ENCODE results near the gene APC2.
A peak's percentile ranks its signal among the peaks of the same experiment; 100 is the strongest.
"Not testable (repeated sequence)": the region's sequence is repeated elsewhere in the genome, so short reads cannot be mapped to it uniquely, and the experiment has no call there.

The APC2 gene

GRCh38 chr19:1416014-1416841, 33.7 kb upstream of the APC2 start:
- DNase-seq (ENCODE audit: low read depth) = no peak

- DNase-seq (ENCODE audit: low read depth) = peak; percentile 71
These were observed 32.8 kb upstream of the APC2 start for GRCh38 chr19:1417145-1417544.

GRCh38 chr19:1417681-1418495, 32.0 kb upstream of the APC2 start:
- DNase-seq (ENCODE audit: low read depth) = no peak

- DNase-seq (ENCODE audit: low read depth) = no peak
These were observed 31.5 kb upstream of the APC2 start for GRCh38 chr19:1418496-1418775.

- no peak for DNase-seq (ENCODE audit: low read depth)
These were observed 30.8 kb upstream of the APC2 start for GRCh38 chr19:1418951-1419738.

- DNase-seq (ENCODE audit: low read depth) = not testable (repeated sequence)
These were observed 29.8 kb upstream of the APC2 start for GRCh38 chr19:1420085-1420484.

GRCh38 chr19:1420590-1420989, 29.3 kb upstream of the APC2 start:
- no peak for DNase-seq (ENCODE audit: low read depth)

GRCh38 chr19:1421218-1421957, 28.5 kb upstream of the APC2 start:
- no peak for DNase-seq (ENCODE audit: low read depth)

GRCh38 chr19:1421958-1422305, 28.0 kb upstream of the APC2 start:
- no peak for DNase-seq (ENCODE audit: low read depth)

GRCh38 chr19:1422360-1422759, 27.6 kb upstream of the APC2 start:
- no peak for DNase-seq (ENCODE audit: low read depth)

GRCh38 chr19:1422943-1423342, 27.0 kb upstream of the APC2 start:
- no peak for DNase-seq (ENCODE audit: low read depth)

- DNase-seq (ENCODE audit: low read depth) = no peak
These were observed 26.3 kb upstream of the APC2 start for GRCh38 chr19:1423436-1424191.

GRCh38 chr19:1424192-1424955, 25.5 kb upstream of the APC2 start:
- DNase-seq (ENCODE audit: low read depth) = no peak

GRCh38 chr19:1425102-1425837, 24.7 kb upstream of the APC2 start:
- DNase-seq (ENCODE audit: low read depth) = no peak

GRCh38 chr19:1425902-1426301, 24.0 kb upstream of the APC2 start:
- DNase-seq (ENCODE audit: low read depth) = no peak

- DNase-seq (ENCODE audit: low read depth) = no peak
These were observed 23.2 kb upstream of the APC2 start for GRCh38 chr19:1426736-1427135.

- DNase-seq (ENCODE audit: low read depth) = no peak
These were observed 22.6 kb upstream of the APC2 start for GRCh38 chr19:1427221-1427920.

- DNase-seq (ENCODE audit: low read depth) = no peak
These were observed 21.1 kb upstream of the APC2 start for GRCh38 chr19:1428738-1429391.

- DNase-seq (ENCODE audit: low read depth) = no peak
These were observed 20.2 kb upstream of the APC2 start for GRCh38 chr19:1429750-1430149.
